ENCODE measurements around the gene SELENOF. TPM values are rescaled to one million over a fixed set of nuclear protein-coding genes. Genes with fewer than 3 reads are reported as not detected.

SELENOF gene
- total and polyA plus RNA-seq, 2 of the 13 experiments (the other 11 are each of a cell fraction or from before 2014, with no cell fraction given), result 133 to 163 TPM

DNA sequence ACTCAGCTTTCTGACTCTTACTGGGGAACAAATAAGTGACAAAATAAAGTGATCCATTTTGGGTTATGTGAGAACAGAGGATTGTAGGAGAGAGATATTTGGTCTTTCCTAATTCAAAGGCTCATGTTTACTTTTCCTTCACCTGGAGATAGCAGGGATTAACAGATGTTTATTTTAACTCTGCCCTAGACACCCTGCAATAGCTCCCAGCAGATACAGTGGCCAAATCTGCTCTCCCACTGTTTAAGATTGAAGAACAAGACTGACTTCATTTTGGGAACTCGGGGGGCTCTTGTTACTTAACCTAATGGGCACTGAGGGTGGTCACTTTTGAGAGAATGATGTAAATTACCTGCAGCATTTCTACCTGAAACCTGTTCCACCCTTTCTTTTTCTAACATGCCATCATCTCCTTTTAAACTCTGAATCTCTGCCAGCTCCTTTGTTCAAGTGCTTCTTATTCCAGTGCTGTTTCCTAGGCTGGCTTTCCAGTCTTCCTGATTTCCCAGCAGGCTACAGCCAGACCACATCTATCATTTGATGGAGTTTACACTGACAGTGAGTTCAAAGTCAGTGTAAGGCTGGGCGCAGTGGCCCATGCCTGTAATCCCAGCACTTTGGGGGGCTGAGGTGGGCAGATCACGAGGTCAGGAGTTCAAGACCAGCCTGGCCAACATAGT is 90.0 kb downstream of the SELENOF start (continued):
- TF ChIP-seq FOXP4 (CRISPR knock-in tag; IDR thresholded peaks at IDR 0.05) (peak; percentile 86), GFI1 (CRISPR knock-in tag; IDR thresholded peaks at IDR 0.05; ENCODE audit: borderline replicate concordance) (peak; percentile 93), ZNF724P (CRISPR knock-in tag; IDR thresholded peaks at IDR 0.05; ENCODE audit: borderline replicate concordance) (no peak), TARDBP (CRISPR knock-in tag; IDR thresholded peaks at IDR 0.05) (peak; percentile 66; the same call in 1 of the 2 replicates), ASH2L (IDR thresholded peaks at IDR 0.05; ENCODE audit: insufficient read length, low read depth, low read length) (no peak), ZNF720 (CRISPR knock-in tag; IDR thresholded peaks at IDR 0.05) (no peak), MLLT10 (CRISPR knock-in tag; IDR thresholded peaks at IDR 0.05) (no peak), CREB3 (CRISPR knock-in tag; IDR thresholded peaks at IDR 0.05) (no peak), ZNF768 (CRISPR knock-in tag; IDR thresholded peaks at IDR 0.05) (no peak), PHF21A (CRISPR knock-in tag; IDR thresholded peaks at IDR 0.05) (peak; percentile 40), ZBED4 (CRISPR knock-in tag; IDR thresholded peaks at IDR 0.05; ENCODE audit: borderline replicate concordance) (0 out of 2 replicates have a peak, but pooled peaks have one; percentile 30), SALL2 (CRISPR knock-in tag; IDR thresholded peaks at IDR 0.05) (no peak), ZKSCAN8 (CRISPR knock-in tag; IDR thresholded peaks at IDR 0.05; ENCODE audit: borderline replicate concordance) (0 out of 2 replicates have a peak, but pooled peaks have one; percentile 56), NKX3-1 (CRISPR knock-in tag; IDR thresholded peaks at IDR 0.05) (0 out of 2 replicates have a peak, but pooled peaks have one; percentile 71), RERE (CRISPR knock-in tag; IDR thresholded peaks at IDR 0.05; ENCODE audit: low read depth) (peak; percentile 94), NCOA2 (CRISPR knock-in tag; IDR thresholded peaks at IDR 0.05) (peak; percentile 92), SMAD3 (CRISPR knock-in tag; IDR thresholded peaks at IDR 0.05) (peak; percentile 74; the same call in 1 of the 2 replicates), SOX5 (CRISPR knock-in tag; IDR thresholded peaks at IDR 0.05; ENCODE audit: borderline replicate concordance) (peak; percentile 79; the same call in 1 of the 2 replicates)
